ENCODE measurements around the gene EFNB2. TPM values are rescaled to one million over a fixed set of nuclear protein-coding genes. Genes with fewer than 3 reads are reported as not detected.

The EFNB2 gene
- total and polyA plus RNA-seq, 7 donors = 5.8 to 10.8 (median 8.8) TPM

DNA sequence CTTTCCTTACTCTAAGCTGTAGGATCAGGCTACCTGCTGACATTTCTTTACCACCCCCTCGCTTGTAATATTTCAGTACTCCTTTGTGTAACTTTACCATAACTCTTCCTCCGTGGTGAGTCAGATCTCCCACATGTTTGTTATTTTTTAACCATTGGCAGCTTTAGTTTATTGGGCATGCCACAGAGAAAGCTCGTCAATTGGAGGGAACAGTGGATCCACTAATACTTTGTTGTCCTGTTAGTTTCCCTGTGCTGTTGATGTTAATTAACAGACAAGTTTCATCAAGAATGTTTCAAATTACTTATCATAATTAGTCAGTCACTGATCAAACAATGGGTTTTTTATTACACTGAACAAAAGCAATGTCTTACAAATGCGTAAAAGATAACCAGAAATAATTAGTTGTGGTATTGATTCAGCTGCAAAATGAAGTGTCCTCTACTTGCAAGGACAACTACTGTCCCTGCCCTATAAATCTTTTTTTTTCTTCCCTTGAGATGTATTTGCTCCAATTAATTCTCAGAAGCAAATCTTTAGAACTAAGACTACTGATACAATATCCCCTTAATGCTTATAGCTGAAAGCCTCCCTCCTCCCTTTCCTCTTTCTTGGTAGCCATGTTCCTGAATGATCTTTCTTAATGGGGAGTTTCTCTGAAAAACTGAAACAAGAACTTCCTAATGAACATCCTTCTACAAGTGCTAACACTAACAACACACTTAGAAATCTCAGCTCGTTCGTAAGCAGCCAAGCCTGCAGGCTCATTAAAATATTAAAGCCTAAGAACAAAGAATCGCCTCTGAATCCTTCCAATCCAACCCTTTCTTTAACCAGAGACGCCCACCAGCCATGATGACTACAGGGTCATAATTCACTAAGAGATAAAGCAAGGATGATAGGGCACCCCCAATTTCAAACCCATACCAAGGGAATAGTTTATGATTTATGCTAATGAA lies 22.2 kb downstream of the EFNB2 start:
- DNase-seq = no peak
- Histone ChIP-seq H3K27ac (no peak overlapping the region), H3K9me3 (no peaks in the 10 kb centered on the region), H3K4me1 (no peaks in the 10 kb centered on the region), H3K36me3 (ENCODE audit: insufficient read depth in 1 of 2, low read depth in 1 of 2) (peaks cover 3 to 4% of the 10 kb centered on the region in 2 donors), H3K27me3 (ENCODE audit: insufficient read depth in 3 of 3, low read length in 2 of 3) (no peaks in the 10 kb centered on the region), H3K4me3 (no peak overlapping the region)
- 71 to 74% (median 73%) methylated on average over 8 of the region's 8 CpGs for WGBS, 3 donors
- intact Hi-C loops (cut with DNase I) = no loop called here
- no peak for ATAC-seq
- no peak for TF ChIP-seq CTCF (IDR thresholded peaks at IDR 0.05)

DNA sequence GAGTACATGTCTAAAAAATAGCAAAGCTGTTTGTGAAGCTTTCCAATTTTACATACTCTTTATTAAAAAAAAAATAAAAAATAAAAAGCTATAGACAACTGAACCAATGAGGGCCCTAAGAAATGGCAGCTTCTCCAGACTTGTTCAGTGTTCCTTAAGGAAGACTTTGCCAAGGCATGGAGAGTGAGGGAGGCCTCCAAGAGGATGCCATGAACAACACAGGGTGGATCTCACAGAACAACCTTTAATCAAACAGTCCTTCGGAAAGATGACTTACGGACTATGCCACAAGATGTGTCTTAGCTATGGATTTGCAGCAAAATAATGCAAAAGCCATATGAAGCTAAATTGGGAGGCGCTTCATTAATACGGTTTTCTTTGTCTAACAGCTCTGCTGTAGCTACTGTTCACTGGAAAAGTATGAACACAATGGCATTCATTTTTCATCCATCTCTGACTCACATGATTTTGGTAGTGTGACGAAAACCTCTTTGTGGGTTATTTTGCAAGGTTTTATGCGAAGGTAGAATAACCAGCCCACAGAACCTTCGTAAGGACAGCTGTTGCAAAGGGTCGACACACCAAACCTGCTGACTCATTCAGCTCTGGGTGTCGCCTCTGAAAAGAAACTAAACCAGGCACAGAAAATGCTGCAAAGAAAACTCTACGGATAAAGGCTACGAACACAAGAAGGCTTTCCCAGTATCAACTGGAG lies 27.7 kb downstream of the EFNB2 start:
- Histone ChIP-seq H3K4me3 (peak overlapping the region; percentile 40), H3K4me1 (peaks cover 11% of the 10 kb centered on the region), H3K36me3 (ENCODE audit: insufficient read depth in 1 of 2, low read depth in 1 of 2) (peaks cover 3 to 4% of the 10 kb centered on the region in 2 donors), H3K27me3 (ENCODE audit: insufficient read depth in 3 of 3, low read length in 2 of 3) (no peaks in the 10 kb centered on the region), H3K9me3 (no peaks in the 10 kb centered on the region), H3K27ac (peak overlapping the region; percentile 11)
- no peak for DNase-seq
- intact Hi-C loops (cut with DNase I) = no loop called here
- no peak for TF ChIP-seq CTCF (IDR thresholded peaks at IDR 0.05)
- 55 to 76% (median 60%) methylated on average over 11 of the region's 11 CpGs for WGBS, 3 donors
- ATAC-seq = peak; percentile 53 to 75 (median 62)

GRCh38 chr13:106506286-106506685 lies 29.2 kb downstream of the EFNB2 start:
- no peaks in the 10 kb centered on the region for H3K9me3 ChIP-seq
- 56 to 66% (median 60%) methylated on average over 2 of the region's 2 CpGs for WGBS, 3 donors
- H3K27ac ChIP-seq = no peak overlapping the region
- no peaks in the 10 kb centered on the region for H3K27me3 ChIP-seq (ENCODE audit: insufficient read depth in 3 of 3, low read length in 2 of 3)
- H3K36me3 ChIP-seq (ENCODE audit: insufficient read depth in 1 of 2, low read depth in 1 of 2) = peaks cover under 1 to 3% of the 10 kb centered on the region in 2 donors
- DNase-seq (no peak), ATAC-seq (no peak)
- H3K4me3 ChIP-seq = no peak overlapping the region
- H3K4me1 ChIP-seq = peaks cover 11% of the 10 kb centered on the region
- intact Hi-C loops (cut with DNase I) = no loop called here
- TF ChIP-seq CTCF (IDR thresholded peaks at IDR 0.05) = no peak

DNA sequence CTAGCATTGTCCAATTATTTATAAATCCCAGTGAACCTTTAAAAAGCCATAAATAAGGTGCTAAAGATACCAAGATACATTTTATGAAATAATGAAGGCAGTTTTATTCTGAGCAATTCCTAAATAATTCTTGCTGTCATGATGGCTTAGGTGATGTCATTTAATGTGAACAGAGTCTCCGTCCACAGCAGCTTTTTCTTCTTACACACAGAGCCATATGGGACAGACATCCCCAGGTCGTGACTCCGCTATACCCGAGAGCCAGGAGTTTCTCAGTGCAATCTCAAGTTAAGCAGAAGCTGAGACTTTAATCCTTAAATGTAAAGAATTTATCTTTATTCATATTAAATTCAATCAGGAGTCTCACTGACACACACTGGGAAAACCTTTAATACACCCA lies 29.7 kb downstream of the EFNB2 start:
- Histone ChIP-seq H3K4me1 (peaks cover 13% of the 10 kb centered on the region), H3K27me3 (ENCODE audit: insufficient read depth in 3 of 3, low read length in 2 of 3) (no peaks in the 10 kb centered on the region), H3K36me3 (ENCODE audit: insufficient read depth in 1 of 2, low read depth in 1 of 2) (peaks cover 0 to 3% of the 10 kb centered on the region in 2 donors), H3K9me3 (no peaks in the 10 kb centered on the region), H3K27ac (no peak overlapping the region), H3K4me3 (no peak overlapping the region)
- DNase-seq = no peak
- WGBS, 3 donors = 73 to 91% (median 84%) methylated on average over 4 of the region's 4 CpGs
- intact Hi-C loops (cut with DNase I) = no loop called here
- TF ChIP-seq CTCF (IDR thresholded peaks at IDR 0.05) = no peak
- no peak for ATAC-seq

All from psoas muscle (tissue), 8 donors.